Uterus (tissue), 4 donors: ENCODE measurements around the gene MUC2. TPM values are rescaled to one million over a fixed set of nuclear protein-coding genes. Genes with fewer than 3 reads are reported as not detected.

ENCODE experiments used
- DNase-seq, 2 donors: peaks; one replicate each; pipeline ENCODE4 v3.0.0-alpha.2; 2019 to 2020
- H3K27ac ChIP-seq, 2 donors: fragments of 200-600 bp; sonication (generic); 1 replicate in 1 of 2; 2 replicates in 1 of 2; pipeline ENCODE4 v1.5.1; 2016 to 2018
- H3K27me3 ChIP-seq, 2 donors: fragments of 200-600 bp; sonication (generic); one replicate each; pipeline ENCODE4 v1.5.1; 2018 to 2019; ENCODE audit warnings: control low read depth in 1 of 2
- H3K36me3 ChIP-seq, 2 donors: fragments of 200-600 bp; sonication (generic); one replicate each; pipeline ENCODE4 v1.5.1; 2019; ENCODE audit warnings: control low read depth in 1 of 2
- H3K4me1 ChIP-seq, 2 donors: fragments of 200-600 bp; sonication (generic); one replicate each; pipeline ENCODE4 v1.5.1; 2018 to 2019; ENCODE audit warnings: control low read depth in 1 of 2
- H3K4me3 ChIP-seq, 2 donors: fragments of 200-600 bp; sonication (generic); 1 replicate in 1 of 2; 2 replicates in 1 of 2; pipeline ENCODE4 v1.5.1; 2018 to 2019; ENCODE audit warnings: mild to moderate bottlenecking in 1 of 2
- H3K9me3 ChIP-seq, 2 donors: fragments of 200-600 bp; sonication (generic); one replicate each; pipeline ENCODE4 v1.5.1; 2019; ENCODE audit warnings: control low read depth in 1 of 2
- CTCF ChIP-seq, 4 experiments: fragments of 200-600 bp in 2 of 4; fragments of 450-650 bp in 2 of 4; sonication (generic) in 2 of 4; IDR thresholded peaks; one replicate each; pipeline ENCODE4 v1.5.1; 2016 to 2019; ENCODE audit warnings: antibody characterized with exemption in 4 of 4, mild to moderate bottlenecking in 2 of 4, moderate library complexity in 1 of 4
- POLR2A ChIP-seq, 2 donors: fragments of 450-650 bp; IDR thresholded peaks; one replicate each; pipeline ENCODE4 v1.6.1; 2016; ENCODE audit warnings: antibody characterized with exemption in 2 of 2, mild to moderate bottlenecking in 1 of 2, moderate library complexity in 1 of 2
- intact Hi-C: fragments of 100-400 bp; cut with DNase I; formaldehyde crosslinking; loops from one replicate; pipeline ENCODE4 v1.15.1; 2023; ENCODE audit warnings: low total_unique reads
- total RNA-seq, 4 donors: library from RNA; depleted of rRNA in 3 of 4; stranded (reverse); fragments of >200 nt in 3 of 4; gene quantifications; one replicate each; pipeline versions ENCODE4 v1.1.0 to v1.2.4, GENCODE V29; 2014 to 2023
- donor health status: DM: yes; HTN: yes; CAD: no.

The MUC2 gene
- total RNA-seq, 4 donors from 2014 or later = 0.06 to 1.8 (median 0.26) TPM; not detected in 1

- H3K27ac ChIP-seq = no peak overlapping the region
- H3K36me3 ChIP-seq = no peaks in the 10 kb centered on the region
- H3K27me3 ChIP-seq = no peaks in the 10 kb centered on the region
- H3K9me3 ChIP-seq = no peaks in the 10 kb centered on the region
- intact Hi-C loops = no loop called here
- no peak overlapping the region for H3K4me3 ChIP-seq
- H3K4me1 ChIP-seq = no peaks in the 10 kb centered on the region
- TF ChIP-seq CTCF (IDR thresholded peaks at IDR 0.05) (no peak), POLR2A (IDR thresholded peaks at IDR 0.05) (no peak)
- DNase-seq = no peak
These were observed 26.8 kb downstream of the MUC2 start for GRCh38 chr11:1101318-1102089.

GRCh38 chr11:1102221-1102971, 27.7 kb downstream of the MUC2 start:
- Histone ChIP-seq H3K4me3 (no peak overlapping the region), H3K4me1 (no peaks in the 10 kb centered on the region), H3K9me3 (no peaks in the 10 kb centered on the region), H3K36me3 (no peaks in the 10 kb centered on the region), H3K27ac (no peak overlapping the region), H3K27me3 (no peaks in the 10 kb centered on the region)
- DNase-seq = no peak
- TF ChIP-seq POLR2A (IDR thresholded peaks at IDR 0.05) (no peak), CTCF (IDR thresholded peaks at IDR 0.05) (no peak)
- intact Hi-C loops = no loop called here

GRCh38 chr11:1102996-1103395, 28.3 kb downstream of the MUC2 start:
- Histone ChIP-seq H3K9me3 (no peaks in the 10 kb centered on the region), H3K4me3 (no peak overlapping the region), H3K36me3 (no peaks in the 10 kb centered on the region), H3K27me3 (no peaks in the 10 kb centered on the region), H3K27ac (no peak overlapping the region), H3K4me1 (no peaks in the 10 kb centered on the region)
- TF ChIP-seq CTCF (IDR thresholded peaks at IDR 0.05) (no peak), POLR2A (IDR thresholded peaks at IDR 0.05) (no peak)
- no peak for DNase-seq
- intact Hi-C loops = no loop called here

- no peak for TF ChIP-seq CTCF (IDR thresholded peaks at IDR 0.05)
- Histone ChIP-seq H3K27me3 (no peaks in the 10 kb centered on the region), H3K4me1 (no peaks in the 10 kb centered on the region), H3K36me3 (no peaks in the 10 kb centered on the region), H3K4me3 (no peak overlapping the region), H3K27ac (no peak overlapping the region), H3K9me3 (no peaks in the 10 kb centered on the region)
- no peak for DNase-seq
- intact Hi-C loops = no loop called here
These were observed 29.0 kb downstream of the MUC2 start for GRCh38 chr11:1103401-1104360.
